Choroid plexus epithelial cell (primary cell): Measurements from ENCODE around the gene CNOT6L.
"Not testable (repeated sequence)": the region's sequence is repeated elsewhere in the genome, so short reads cannot be mapped to it uniquely, and the experiment has no call there.

Source experiments
- DNase-seq: peaks from one replicate; pipeline ENCODE4 v3.0.0-alpha.2; 2010; ENCODE audit warnings: low read depth
- H3K4me3 ChIP-seq: 2 replicates; pipeline ENCODE4 v1.5.1; 2011; ENCODE audit warnings: low read depth, mild to moderate bottlenecking, control low read depth, low read length, moderate library complexity
- CTCF ChIP-seq: conservative IDR thresholded peaks from 2 replicates; pipeline ENCODE4 v1.5.1; 2011; ENCODE audit warnings: low read depth, mild to moderate bottlenecking, control low read depth, inconsistent platforms, low read length, moderate library complexity

CNOT6L gene

GRCh38 chr4:77818602-77819403 is at the start of gene CNOT6L:
Gene CNOT6L (minus strand): TSS chr4:77819368. CDS start chr4:77819308, 60 bp downstream.
- peak within 1 kb of the TSS; percentile 90 for H3K4me3 ChIP-seq
- TF ChIP-seq CTCF = no peak
- DNase-seq = peak; percentile 84

- no peak overlapping the region for H3K4me3 ChIP-seq
- no peak for TF ChIP-seq CTCF
- no peak for DNase-seq
Observed at GRCh38 chr4:77865259-77865658, 46.1 kb upstream of the CNOT6L start.

- DNase-seq = not testable (repeated sequence)
- peak overlapping the region; percentile 73 for H3K4me3 ChIP-seq
Observed at GRCh38 chr4:77863341-77863740, 44.2 kb upstream of the CNOT6L start.

- peak within 1 kb of the TSS; percentile 73 for H3K4me3 ChIP-seq
- peak; percentile 98 for DNase-seq
- no peak for TF ChIP-seq CTCF
Observed at GRCh38 chr4:77862478-77863216, 43.5 kb upstream of the CNOT6L start, which contains the start of gene MRPL1. Gene MRPL1 (plus strand): TSS chr4:77862830. CDS start chr4:77862849, 19 bp downstream.

GRCh38 chr4:77861495-77861894 is 42.3 kb upstream of the CNOT6L start:
- no peak for TF ChIP-seq CTCF
- no peak for DNase-seq
- H3K4me3 ChIP-seq = peak overlapping the region; percentile 73

- no peak for TF ChIP-seq CTCF
- H3K4me3 ChIP-seq = no peak overlapping the region
- no peak for DNase-seq
Observed at GRCh38 chr4:77859256-77859655, 40.1 kb upstream of the CNOT6L start.

- no peak overlapping the region for H3K4me3 ChIP-seq
Observed at GRCh38 chr4:77856152-77856551, 37.0 kb upstream of the CNOT6L start.

More at GRCh38 chr4:77856152-77856551, 37.0 kb upstream of the CNOT6L start:
- DNase-seq = no peak
- no peak for TF ChIP-seq CTCF
